ENCODE results near the gene GAN.

The GAN gene

DNA sequence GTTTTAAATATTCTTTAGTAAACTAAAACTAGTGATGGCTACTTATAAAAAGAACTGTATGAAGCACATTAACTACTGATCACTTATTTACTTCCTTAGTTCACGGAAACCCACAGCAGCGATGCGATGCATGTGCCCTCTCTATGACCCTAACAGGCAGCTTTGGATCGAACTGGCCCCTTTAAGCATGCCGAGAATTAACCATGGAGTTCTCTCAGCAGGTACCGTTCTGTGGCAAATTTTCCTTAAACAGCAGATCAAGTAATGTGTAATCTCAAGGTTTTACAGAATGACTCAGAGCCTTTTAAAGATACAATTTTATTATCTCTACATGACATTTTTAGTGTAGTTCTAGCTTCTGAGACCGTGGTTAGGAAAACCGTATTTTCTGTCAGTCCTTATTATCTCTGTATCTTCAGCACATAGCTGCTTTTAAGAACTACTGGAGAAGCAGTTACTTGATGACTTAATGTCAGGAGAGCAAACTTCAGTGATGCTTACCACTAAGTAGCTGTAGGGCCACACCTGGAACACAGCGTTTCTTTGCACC is 43.0 kb downstream of the GAN start:
- DNase-seq (ENCODE audit: low spot score): no peak

DNA sequence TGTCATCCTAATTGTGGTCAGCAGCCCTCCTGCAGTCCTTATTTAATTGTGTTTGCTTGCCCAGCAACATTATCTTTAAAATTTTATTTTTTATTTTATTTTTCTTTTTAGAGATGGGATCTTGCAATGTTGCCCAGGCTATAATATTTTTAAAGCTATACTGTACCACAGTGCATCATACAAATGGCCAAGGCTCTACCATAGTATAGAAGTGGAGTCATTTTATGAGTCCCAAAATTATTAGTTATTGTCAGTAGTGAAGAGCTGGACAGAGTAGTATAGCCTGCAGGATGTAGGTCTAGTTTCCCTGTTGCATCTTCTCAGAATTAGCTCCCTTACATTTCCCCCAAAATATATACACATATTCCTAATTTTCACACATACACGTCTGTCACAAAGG is 44.1 kb downstream of the GAN start:
- no peak for DNase-seq (ENCODE audit: low spot score)

DNA sequence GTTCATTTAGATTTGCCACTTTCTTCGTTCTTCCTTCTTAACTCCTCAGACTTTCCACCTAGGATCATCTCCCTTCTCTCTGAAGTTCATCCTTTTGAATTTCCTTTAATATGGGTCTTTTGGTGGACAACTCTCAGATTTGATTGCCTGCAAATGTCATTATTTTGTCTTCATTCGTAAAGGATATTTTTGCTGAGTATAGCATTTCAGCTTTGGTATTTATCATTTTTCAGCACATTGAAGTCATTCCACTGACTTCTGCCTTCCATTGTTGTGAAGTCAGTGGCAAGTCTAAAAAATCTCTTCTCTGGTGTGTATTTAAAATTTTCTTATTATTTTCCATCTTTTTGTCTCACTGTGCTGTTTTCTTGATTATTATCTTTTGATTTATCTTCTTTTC is 45.4 kb downstream of the GAN start:
- DNase-seq (ENCODE audit: low spot score): no peak

DNA sequence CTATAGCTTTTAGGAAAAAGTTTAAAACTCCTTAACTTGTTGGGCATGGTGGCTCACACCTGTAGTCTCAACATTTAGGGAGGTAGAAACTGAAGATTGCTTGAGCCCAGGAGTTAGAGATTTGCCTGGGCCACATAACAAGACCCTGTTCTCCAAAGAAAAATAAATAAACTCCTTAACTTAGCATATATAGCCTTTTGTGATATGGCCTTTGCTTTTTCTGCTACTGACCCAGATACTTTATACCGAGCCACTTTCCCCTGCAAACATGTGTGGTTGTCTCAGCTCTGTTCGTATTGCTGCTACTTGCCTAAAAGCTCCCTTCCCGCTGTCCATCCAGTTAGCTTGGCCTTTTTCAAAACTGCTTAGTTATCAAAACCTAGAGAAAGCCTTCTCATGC is 51.0 kb downstream of the GAN start:
- no peak for DNase-seq (ENCODE audit: low spot score)

DNA sequence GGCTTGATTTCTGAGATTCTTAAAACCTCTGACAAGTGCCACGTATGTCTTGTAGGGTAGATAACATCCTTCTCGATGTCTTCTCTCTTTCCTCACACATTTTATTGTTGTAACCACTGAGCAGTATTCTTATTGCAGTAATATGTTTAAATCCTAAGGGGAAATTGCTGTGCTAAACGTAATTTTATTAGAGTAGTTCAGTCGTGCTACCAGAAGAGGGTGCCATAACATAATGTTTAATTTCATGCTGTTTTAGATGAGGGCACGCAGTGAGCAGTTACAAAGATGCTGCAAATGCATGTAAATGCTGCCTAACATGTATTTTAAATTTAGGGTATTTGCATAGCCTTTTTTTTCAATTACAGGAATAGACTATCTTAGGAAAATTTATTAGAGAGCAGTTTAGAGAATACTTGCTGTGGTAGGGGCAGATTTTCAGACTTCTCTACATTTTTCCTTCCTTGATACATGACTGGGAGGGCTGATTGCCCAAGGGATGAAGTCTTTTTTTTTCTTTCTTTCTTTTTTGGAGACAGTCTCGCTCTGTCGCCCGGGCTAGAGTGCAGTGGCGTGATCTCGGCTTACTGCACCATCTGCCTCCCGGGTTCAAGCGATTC is 51.7 kb downstream of the GAN start:
- DNase-seq (ENCODE audit: low spot score): peak; percentile 38

DNA sequence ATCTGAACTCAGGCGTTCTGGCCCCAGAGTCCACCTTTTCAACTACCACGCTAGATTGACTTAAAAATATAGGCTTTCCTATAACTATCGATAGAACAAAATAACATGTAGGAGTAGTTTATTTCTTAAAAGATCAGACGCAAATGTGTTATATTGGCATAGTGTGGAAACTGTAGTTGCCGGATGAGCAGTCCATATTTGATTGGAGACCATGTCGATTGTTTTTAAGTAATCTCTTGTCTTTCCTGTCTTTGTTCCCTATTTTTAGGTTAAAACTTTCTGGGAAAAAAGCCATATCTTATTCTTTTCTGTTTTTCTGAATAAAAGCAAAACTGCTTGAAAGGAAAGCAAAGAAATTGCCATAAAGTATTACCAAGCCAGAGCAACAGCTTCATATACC is 53.1 kb downstream of the GAN start:
- no peak for DNase-seq (ENCODE audit: low spot score)

DNA sequence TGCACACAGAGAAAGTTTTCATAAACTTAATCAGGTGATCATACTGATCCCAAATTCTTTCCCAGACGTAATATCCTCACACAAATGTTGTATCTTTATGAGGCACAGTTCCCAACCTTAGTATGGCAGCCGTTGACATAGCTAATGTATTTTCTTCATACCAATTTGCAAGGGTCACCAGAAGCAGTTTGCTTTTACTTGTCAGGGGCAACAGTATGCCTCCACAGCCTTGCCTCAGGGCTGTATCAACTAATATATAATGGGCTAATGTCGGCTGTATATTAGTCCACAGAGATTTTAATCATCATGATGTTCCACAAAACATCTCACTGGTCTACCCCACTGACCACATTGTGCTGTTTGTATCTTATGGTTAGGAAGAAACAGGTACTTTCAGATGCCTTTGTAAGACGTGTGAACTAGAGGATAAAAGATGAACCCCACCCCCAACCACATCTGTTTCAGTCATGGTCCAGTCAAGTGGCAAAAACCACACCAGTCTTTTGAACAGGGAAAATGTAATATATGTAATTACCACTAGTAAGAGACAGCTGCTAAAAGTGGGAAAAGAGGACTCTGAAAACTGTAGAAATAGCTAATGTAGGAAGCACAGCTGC is 55.2 kb downstream of the GAN start:
- no peak for DNase-seq (ENCODE audit: low spot score)

DNA sequence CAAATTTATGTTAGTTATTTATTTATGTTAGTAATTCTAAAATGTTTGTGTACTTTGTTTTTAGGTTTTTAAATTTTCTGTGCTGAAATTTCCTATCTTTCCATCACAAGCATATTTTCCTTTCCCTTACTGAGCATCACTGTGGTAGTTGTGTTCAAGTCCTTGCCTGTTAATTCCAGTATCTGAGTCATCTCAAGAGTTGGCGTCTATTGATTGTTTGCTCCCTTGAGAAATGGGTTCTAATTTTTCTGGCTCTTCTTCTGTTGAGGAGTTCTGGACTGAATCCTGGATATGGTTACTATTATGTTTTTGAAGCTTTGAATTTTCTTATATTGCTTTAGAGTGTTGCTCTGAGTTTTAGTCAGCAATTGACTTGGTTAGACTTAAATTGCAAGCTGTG is 56.3 kb downstream of the GAN start:
- no peak for DNase-seq (ENCODE audit: low spot score)

DNA sequence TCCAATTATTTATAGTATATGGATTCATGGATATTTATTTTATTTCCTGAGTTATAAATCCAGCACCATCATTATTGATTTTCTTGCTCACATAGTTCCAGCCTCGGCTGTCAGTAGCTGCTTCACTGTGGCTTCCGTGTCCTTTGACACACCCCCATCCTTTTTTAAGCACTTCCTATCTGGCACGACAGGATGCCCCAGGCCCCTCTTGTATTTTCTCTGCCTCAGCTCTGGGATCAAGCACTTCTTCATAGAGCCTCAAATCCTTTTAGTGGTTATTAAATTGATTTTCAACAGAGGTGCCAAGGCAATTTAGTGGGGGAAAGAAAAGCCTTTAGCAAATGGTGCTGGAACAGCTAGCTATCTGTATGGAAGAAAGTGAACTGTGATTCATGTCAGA is 59.8 kb downstream of the GAN start:
- no peak for DNase-seq (ENCODE audit: low spot score)

DNA sequence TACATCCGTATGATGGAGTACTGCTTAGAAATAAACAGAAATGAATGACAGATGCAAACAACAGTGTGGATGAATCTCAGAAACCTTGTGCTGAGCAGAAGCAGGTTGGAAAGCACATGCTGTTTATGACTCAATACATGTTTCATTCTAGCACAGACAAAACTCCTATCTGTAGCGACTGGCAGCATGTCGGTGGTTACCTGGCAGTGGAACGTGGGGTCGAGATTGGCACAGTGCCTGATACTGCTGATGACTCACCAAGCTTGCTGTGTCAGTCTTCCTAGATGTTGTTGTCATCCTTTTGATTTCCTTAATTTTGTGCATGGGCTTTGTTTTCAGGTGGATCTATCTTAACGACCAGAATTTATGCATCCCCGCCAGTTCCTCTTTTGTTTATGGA is 62.1 kb downstream of the GAN start:
- no peak for DNase-seq (ENCODE audit: low spot score)

DNA sequence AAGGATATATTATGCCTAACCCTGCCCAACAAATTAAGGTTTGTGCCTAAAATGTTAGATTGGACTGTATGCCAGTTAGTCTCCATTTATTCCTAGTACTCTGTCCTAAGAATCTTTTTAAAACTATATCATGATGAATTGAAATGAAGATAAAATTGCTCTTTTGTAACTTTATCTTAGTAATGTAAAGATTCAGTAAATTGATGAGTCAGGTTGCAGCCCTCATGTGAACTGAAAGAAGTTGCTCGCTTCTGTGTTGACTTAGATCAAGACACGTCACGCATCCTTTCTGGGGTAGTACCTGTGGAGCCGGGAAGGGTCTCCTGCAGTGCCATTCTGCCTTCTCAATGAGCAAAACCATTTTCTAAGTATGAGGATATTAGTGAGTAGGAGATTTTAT is 63.3 kb downstream of the GAN start:
- no peak for DNase-seq (ENCODE audit: low spot score)

DNA sequence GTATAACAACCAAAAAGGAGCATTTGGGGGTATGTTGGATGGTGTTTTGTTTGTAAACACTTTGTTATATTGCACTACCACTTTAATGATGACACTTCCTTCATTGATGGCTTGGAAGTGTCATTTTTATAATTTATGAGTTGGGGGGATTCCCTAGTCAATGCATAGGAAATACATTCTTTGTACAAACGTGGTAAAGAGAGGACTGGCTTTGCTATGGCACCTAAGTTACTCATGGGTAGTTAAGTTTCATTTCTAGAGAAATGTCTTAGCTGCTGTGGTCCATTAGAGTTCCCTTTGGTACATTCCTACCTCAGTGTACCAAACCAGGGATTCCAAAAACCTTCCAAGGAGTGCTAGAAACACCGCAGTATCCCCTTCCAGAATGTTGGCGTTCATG is 66.2 kb downstream of the GAN start:
- no peak for DNase-seq (ENCODE audit: low spot score)

DNA sequence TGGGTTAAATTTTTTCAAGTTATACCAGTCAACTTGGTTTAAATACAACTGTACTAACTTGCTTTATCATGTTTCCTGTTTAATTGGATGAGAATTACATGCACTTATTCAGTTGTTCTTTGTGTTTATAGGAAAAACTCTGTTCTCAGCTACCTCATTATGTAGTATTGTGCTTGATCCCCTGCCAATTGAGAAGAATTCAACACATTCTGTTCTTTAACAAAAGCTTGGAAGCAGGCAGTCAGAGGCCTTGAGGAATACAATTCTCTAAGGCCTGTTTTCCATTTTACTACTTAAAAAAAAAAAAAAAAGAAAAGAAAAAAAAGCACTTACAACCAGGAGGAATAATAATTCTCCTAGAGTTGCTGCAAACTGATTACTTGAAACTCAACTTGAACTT is 69.2 kb downstream of the GAN start:
- no peak for DNase-seq (ENCODE audit: low spot score)

DNA sequence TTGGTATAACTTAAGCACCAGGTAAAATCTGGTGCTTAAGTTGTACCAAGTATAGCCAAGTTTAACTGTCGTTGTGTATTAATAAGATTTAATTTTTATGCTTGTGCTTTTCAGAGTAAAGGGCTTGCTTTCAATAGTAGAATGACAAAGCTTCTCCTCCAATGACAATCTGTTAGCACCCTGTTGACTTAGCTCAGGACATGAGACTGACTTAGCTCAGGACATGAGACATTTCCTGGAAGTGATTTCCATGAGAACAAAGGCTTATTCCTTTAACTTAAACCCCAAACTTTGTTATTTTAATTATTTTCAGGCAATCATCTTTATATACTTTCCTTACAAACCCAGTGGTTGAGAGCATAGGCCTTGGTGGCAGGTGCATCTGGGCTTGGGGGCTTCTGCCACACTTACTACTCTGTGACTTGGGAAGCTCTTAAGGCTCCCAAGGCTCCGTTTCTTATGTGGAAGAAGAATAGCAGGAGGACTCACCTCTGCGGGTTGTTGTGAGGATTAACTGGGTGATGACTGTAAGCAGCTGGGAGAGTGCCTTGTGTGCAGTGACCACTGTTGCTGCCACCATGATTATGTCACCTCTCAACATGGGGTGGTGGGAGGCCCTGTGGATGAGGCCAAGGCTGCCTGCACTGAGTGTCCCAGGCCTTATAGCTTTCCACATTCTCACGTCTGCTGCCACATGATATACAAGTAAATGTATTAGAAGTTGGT is 70.4 kb downstream of the GAN start:
- no peak for DNase-seq (ENCODE audit: low spot score)

DNA sequence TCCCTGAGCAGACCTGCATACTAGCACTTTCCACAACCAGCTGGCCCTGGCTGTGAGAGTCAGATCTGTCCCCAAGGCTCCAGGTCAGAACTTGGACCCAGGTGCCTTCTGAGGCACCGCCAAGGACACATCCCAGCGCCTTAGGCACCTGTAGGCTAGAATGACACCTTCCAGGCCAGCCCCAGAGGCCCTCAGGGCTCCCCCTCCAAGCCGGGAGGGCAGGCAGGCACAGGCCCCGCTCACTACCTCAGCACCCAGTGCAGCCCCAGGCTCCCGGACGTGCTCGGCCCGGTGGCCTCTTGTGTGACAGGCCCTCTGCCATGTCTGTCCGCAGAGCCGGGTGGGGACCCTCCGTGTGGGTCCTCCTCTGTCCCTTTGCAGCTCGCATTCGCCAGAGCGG is 73.6 kb downstream of the GAN start:
- no peak for DNase-seq (ENCODE audit: low spot score)

DNA sequence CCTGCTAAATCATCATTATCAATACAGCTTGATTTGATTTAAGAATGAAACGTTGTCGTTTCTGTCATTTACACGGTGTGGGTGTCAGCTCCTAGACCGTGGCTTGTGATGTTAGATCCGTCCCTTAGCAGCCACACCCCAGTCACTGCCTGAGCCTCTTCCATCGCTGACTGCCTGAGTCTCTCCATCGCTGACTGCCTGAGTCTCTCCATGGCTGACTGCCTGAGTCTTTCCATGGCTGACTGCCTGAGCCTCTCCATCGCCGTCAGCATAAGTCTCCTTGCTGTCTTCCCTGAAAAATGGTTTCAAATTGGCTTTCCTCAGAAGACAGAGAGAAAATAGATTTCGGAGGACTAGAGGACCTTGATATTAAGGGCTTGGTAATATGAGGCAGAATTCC is 76.1 kb downstream of the GAN start:
- DNase-seq (ENCODE audit: low spot score): no peak

DNA sequence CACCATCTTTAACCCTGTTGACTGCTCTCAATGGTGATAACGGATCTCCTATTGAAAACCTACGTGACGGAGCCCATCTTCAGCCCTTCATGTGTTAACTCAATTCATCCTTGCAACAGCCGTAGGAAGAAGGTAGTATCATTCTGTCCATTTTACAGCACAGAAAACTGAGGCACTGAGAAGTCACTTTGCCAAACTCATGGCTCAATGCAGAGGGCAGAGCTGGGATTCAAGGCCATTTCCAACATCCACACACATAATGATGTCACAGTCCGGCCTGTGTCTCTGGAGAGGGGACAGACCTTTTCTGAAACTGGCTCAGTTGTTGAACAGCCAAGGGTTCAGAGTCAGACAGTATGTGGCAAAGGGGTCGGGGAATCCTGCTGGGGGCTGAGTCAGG is 77.2 kb downstream of the GAN start:
- DNase-seq (ENCODE audit: low spot score): no peak

DNA sequence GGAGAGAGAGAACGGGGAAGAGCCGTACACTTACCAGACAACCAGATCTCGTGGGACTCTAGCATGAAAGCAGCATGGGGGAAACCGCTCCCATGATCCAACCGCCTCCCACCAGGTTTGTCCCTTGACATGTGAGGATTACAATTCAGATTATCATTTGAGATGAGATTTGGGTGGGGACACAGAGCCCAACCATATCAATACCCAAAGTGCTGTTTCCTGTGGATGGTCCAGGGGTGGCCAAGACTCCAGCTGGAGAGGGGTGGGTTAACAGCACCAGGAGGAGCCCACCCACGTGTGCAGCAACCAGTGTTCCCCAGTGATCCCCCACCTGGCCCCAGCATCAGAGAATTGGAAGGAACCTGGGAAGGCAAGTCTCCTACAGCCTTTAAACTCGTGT is 79.7 kb downstream of the GAN start:
- no peak for DNase-seq (ENCODE audit: low spot score)

DNA sequence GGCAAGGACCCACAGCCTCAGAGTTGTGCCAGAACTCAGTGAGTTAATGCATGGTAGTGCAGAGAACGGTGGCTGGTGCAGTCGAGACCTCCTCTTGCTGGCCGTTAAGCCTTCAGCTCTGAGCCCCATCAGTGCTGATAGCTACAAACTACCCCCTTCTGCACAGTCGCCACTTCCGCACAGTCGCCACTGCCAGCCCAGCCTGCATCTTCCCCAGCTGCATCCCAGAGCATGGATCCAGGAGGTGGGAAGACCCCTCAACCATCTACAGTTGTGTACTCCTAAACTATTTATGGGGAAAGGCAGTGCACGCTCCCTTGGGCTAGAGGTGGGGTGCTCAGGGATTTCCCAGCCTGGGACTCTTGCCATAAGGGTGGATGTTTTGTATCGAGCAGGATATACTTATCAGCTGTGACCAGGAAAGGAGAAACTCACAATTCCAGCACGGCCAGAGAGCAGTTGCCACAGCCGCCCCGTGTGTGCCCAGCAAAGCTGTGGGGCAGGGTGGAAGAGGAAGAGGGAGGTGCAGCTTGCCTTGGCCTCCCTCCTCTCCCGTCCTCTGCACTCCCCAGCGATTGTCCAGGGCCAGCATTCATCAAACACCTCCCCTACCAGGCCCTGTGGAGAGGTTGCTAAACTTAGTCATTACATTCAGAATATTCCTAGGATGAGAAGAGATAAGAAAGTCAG is 80.3 kb downstream of the GAN start:
- no peak for DNase-seq (ENCODE audit: low spot score)

DNA sequence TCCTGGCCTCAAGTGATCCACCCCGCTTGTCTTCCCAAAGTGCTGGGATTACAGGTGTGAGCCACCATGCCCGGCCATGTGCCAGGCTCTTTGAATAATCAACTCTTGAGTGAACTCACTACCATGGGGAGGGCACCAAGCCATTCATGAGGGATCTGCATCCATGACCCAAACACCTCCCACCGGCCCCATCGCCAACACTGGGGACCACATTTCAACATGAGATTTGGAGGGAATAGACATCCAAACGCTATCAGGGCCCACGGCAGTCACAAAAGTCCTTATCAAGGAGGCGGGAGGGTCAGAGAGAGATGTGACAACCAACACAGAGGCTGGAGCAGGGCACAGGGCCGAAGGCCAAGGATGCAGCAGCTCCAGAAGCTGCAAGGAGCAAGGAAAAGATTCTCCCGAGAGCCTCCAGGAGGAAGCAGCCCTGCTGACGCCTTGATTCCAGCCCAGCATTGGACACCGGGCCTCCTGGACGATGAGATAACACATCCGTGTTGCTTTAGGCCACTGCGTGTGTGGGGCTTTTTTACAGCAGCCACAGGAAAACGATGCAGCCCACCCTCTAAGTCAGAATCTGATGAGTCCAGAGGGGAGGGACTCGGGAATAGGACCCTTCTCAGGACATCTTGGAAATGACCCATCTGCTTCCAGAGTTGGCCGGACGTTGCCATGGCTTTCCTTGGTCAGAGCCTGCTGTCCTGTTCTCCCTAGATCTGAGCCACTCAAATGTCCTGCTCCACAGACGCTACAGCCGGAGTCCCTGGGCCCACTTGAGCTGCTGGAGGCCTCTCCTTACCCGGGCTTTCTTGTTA is 82.5 kb downstream of the GAN start:
- no peak for DNase-seq (ENCODE audit: low spot score)

DNA sequence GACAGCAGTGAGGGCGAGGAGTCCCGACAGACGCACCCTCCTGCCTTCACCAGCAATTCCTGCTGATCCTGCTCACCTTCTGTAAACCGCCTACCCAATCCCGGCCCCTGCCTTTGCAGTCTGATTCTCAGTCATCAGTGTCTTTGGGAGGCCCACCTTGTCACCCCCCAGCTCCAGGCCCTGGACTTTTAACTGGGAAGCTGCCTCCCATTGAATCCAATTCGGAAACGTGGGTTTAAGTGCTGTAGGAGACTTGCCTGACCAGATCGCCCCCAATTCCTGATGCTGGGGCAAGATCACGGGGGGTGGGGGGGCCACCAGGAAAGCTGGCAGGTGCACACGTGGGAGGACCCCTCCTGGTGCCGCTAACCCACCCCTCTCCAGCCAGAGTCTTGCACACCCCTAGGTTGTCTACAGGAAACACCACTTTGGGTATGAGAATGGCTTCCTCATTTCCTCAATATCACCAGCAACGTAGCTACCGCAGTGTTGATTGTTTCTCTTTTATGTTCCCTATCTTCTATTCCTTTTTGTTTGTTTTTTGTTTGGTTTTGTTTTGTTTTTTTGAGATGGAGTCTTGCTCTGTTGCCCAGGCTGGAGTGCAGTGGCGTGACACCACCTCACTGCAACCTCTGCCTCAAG is 83.2 kb downstream of the GAN start:
- DNase-seq (ENCODE audit: low spot score): no peak

DNA sequence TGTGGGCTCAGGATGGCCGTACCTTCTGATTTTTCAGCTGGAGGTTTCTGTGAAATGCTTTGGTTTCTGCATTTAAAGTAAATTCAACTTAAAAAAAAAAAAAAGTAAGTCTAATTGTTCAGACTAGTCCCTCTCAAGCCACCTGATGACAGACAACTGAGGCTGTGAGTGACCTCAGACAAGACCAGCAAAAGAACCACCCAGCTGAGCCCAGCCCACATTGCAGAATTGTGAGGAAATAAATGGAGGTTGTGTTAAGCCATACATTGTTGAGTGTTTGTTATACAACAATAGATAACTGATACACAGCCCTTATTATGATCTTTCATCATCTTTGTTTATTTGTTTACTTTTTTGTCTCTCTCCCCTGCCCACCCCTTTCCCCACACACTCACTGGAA is 85.1 kb downstream of the GAN start:
- DNase-seq (ENCODE audit: low spot score): no peak
